Ascending aorta (tissue), 2 donors: Measurements from ENCODE around the gene UBE2O. TPM values are rescaled to one million over a fixed set of nuclear protein-coding genes. Genes with fewer than 3 reads are reported as not detected.
A peak's percentile ranks its signal among the peaks of the same experiment; 100 is the strongest.

Experiments
- DNase-seq, 2 donors: peaks; one replicate each; pipeline ENCODE4 v3.0.0-alpha.2; 2019; ENCODE audit warnings: low spot score in 2 of 2
- H3K27ac ChIP-seq, 2 donors: fragments of 200-600 bp; sonication (generic); one replicate each; pipeline ENCODE4 v1.5.1; 2016 to 2017; ENCODE audit warnings: mild to moderate bottlenecking in 1 of 2
- H3K27me3 ChIP-seq: fragments of 200-600 bp; sonication (generic); one replicate; pipeline ENCODE4 v1.5.1; 2017
- H3K36me3 ChIP-seq, 2 donors: fragments of 200-600 bp; sonication (generic); one replicate each; pipeline ENCODE4 v1.5.1; 2016
- H3K4me1 ChIP-seq, 2 donors: fragments of 200-600 bp; sonication (generic); one replicate each; pipeline ENCODE4 v1.5.1; 2016 to 2017; ENCODE audit warnings: mild to moderate bottlenecking in 1 of 2
- H3K4me3 ChIP-seq, 2 donors: fragments of 200-600 bp; sonication (generic); one replicate each; pipeline ENCODE4 v1.5.1; 2016 to 2017; ENCODE audit warnings: mild to moderate bottlenecking in 1 of 2
- H3K9me3 ChIP-seq, 2 donors: fragments of 200-600 bp; sonication (generic); one replicate each; pipeline ENCODE4 v1.5.1; 2016
- CTCF ChIP-seq, 3 experiments: fragments of 200-600 bp in 2 of 3; fragments of 450-650 bp in 1 of 3; sonication (generic) in 2 of 3; IDR thresholded peaks; one replicate each; pipeline ENCODE4 v1.5.1; 2016 to 2019; ENCODE audit warnings: antibody characterized with exemption in 3 of 3, mild to moderate bottlenecking in 1 of 3, moderate library complexity in 1 of 3
- intact Hi-C: fragments of 100-400 bp; cut with DNase I; formaldehyde crosslinking; loops from one replicate; pipeline ENCODE4 v1.15.1; 2023
- total RNA-seq: library from RNA; depleted of rRNA; stranded (reverse); fragments of >200 nt; gene quantifications from one replicate; pipeline ENCODE4 v1.1.0, GENCODE V29; 2016

Gene UBE2O
- total RNA-seq, 1 donor from 2014 or later, result 19.6 TPM

GRCh38 chr17:76495663-76496400 is 42.9 kb upstream of the UBE2O start:
- Histone ChIP-seq H3K4me3 (no peak overlapping the region), H3K4me1 (peaks cover 5 to 29% of the 10 kb centered on the region in 2 donors), H3K27me3 (no peaks in the 10 kb centered on the region), H3K27ac (no peak overlapping the region), H3K9me3 (no peaks in the 10 kb centered on the region), H3K36me3 (no peaks in the 10 kb centered on the region)
- TF ChIP-seq CTCF (IDR thresholded peaks at IDR 0.05), result no peak
- intact Hi-C loops, result no loop called here
- DNase-seq, result no peak

GRCh38 chr17:76493505-76494167 is 40.7 kb upstream of the UBE2O start:
- DNase-seq, result no peak
- Histone ChIP-seq H3K4me3 (no peak overlapping the region), H3K9me3 (no peaks in the 10 kb centered on the region), H3K27ac (peak overlapping the region; percentile 70 to 77), H3K27me3 (no peaks in the 10 kb centered on the region), H3K4me1 (peaks cover 5 to 11% of the 10 kb centered on the region in 2 donors), H3K36me3 (no peaks in the 10 kb centered on the region)
- intact Hi-C loops, result no loop called here
- no peak for TF ChIP-seq CTCF (IDR thresholded peaks at IDR 0.05)

- DNase-seq, result peak; percentile 69 to 83
- Histone ChIP-seq H3K4me3 (peak overlapping the region in 1 of 2 donors; percentile 10), H3K27me3 (no peaks in the 10 kb centered on the region), H3K9me3 (no peaks in the 10 kb centered on the region), H3K4me1 (peaks cover under 1 to 5% of the 10 kb centered on the region in 2 donors), H3K36me3 (no peaks in the 10 kb centered on the region), H3K27ac (peak overlapping the region; percentile 70 to 77)
- intact Hi-C loops, result no loop called here
- no peak for TF ChIP-seq CTCF (IDR thresholded peaks at IDR 0.05)
Observed at GRCh38 chr17:76492989-76493501, 40.1 kb upstream of the UBE2O start.

- TF ChIP-seq CTCF (IDR thresholded peaks at IDR 0.05), result no peak
- no peaks in the 10 kb centered on the region for H3K36me3 ChIP-seq
- H3K27me3 ChIP-seq, result no peaks in the 10 kb centered on the region
- no peak for DNase-seq
- H3K27ac ChIP-seq, result peak overlapping the region; percentile 70 to 77
- intact Hi-C loops, result no loop called here
- no peaks in the 10 kb centered on the region for H3K9me3 ChIP-seq
- peak overlapping the region in 1 of 2 donors; percentile 10 for H3K4me3 ChIP-seq
- H3K4me1 ChIP-seq, result no peaks in the 10 kb centered on the region
Observed at GRCh38 chr17:76492123-76492988, 39.4 kb upstream of the UBE2O start.

- Histone ChIP-seq H3K27ac (peak overlapping the region; percentile 70 to 77), H3K4me1 (no peaks in the 10 kb centered on the region), H3K4me3 (no peak overlapping the region), H3K27me3 (no peaks in the 10 kb centered on the region), H3K36me3 (no peaks in the 10 kb centered on the region), H3K9me3 (no peaks in the 10 kb centered on the region)
- intact Hi-C loops, result no loop called here
- no peak for DNase-seq
- no peak for TF ChIP-seq CTCF (IDR thresholded peaks at IDR 0.05)
Observed at GRCh38 chr17:76491271-76492122, 38.5 kb upstream of the UBE2O start.
